Peyer's patch (tissue), 4 donors: ENCODE measurements around the gene EIF2B4. TPM values are rescaled to one million over a fixed set of nuclear protein-coding genes. Genes with fewer than 3 reads are reported as not detected.

Experiments
- total RNA-seq, 4 donors: library from RNA; depleted of rRNA; stranded (reverse); fragments of >200 nt; gene quantifications; one replicate each; pipeline ENCODE4 v1.1.0, GENCODE V29; 2016

EIF2B4 gene
- total RNA-seq, 4 donors from 2014 or later, result 19.8 to 47.0 (median 33.7) TPM

Other genes starting within 250 kb of the EIF2B4 start
- gene ABHD1, start 246.5 kb downstream of the EIF2B4 start, total RNA-seq, result 1 to 10 TPM in 1 of 4 donors, not detected in 3; 2.8 TPM
- 100 to 1,000 TPM in 1 of 4 donors, 10 to 100 TPM in 3; 66.5 to 106 (median 69.4) TPM for gene PREB, start 235.7 kb downstream of the EIF2B4 start, total RNA-seq
- not detected for gene PRR30, start 230.9 kb downstream of the EIF2B4 start, total RNA-seq
- gene TCF23, start 221.3 kb downstream of the EIF2B4 start, total RNA-seq, result not detected
- 100 to 1,000 TPM in 2 of 4 donors, 10 to 100 TPM in 2; 88.3 to 121 (median 101) TPM for gene ATRAID, start 158.3 kb downstream of the EIF2B4 start, total RNA-seq
- gene SLC5A6, start 158.1 kb downstream of the EIF2B4 start, total RNA-seq, result 10 to 100 TPM; 42.3 to 78.4 (median 65.8) TPM
- 10 to 100 TPM; 21.2 to 42.9 (median 36.7) TPM for gene CAD, start 153.0 kb downstream of the EIF2B4 start, total RNA-seq
- under 1 TPM in 1 of 4 donors, not detected in 3; 0.35 TPM for gene SLC30A3, start 107.3 kb downstream of the EIF2B4 start, total RNA-seq
- 1 to 10 TPM in 1 of 4 donors, not detected in 3; 4.3 TPM for gene DNAJC5G, start 94.9 kb downstream of the EIF2B4 start, total RNA-seq
- under 1 TPM in 1 of 4 donors, not detected in 3; 0.54 TPM for gene TRIM54, start 87.9 kb downstream of the EIF2B4 start, total RNA-seq
- 1 to 10 TPM in 2 of 4 donors, not detected in 2; 2.3 to 5.2 TPM for gene UCN, start 61.9 kb downstream of the EIF2B4 start, total RNA-seq
- gene MPV17, start 47.2 kb downstream of the EIF2B4 start, total RNA-seq, result 10 to 100 TPM; 41.5 to 62.3 (median 51.6) TPM
- gene GTF3C2, start 13.6 kb downstream of the EIF2B4 start, total RNA-seq, result 100 to 1,000 TPM in 1 of 4 donors, 10 to 100 TPM in 3; 59.0 to 111 (median 74.6) TPM
- 10 to 100 TPM; 75.1 to 88.2 (median 77.1) TPM for gene SNX17, start 278 bp upstream of the EIF2B4 start, total RNA-seq
- gene ZNF513, start 10.4 kb upstream of the EIF2B4 start, total RNA-seq, result 10 to 100 TPM; 15.7 to 31.1 (median 24.7) TPM
- 10 to 100 TPM; 36.1 to 77.6 (median 45.5) TPM for gene PPM1G, start 39.3 kb upstream of the EIF2B4 start, total RNA-seq
- gene NRBP1, start 58.3 kb upstream of the EIF2B4 start, total RNA-seq, result 10 to 100 TPM; 51.3 to 75.9 (median 63.6) TPM
- 100 to 1,000 TPM in 1 of 4 donors, 10 to 100 TPM in 2, 1 to 10 TPM in 1; 7.4 to 109 (median 73.9) TPM for gene KRTCAP3, start 72.0 kb upstream of the EIF2B4 start, total RNA-seq
- 10 to 100 TPM; 38.8 to 86.5 (median 65.3) TPM for gene IFT172, start 119.4 kb upstream of the EIF2B4 start, total RNA-seq
- gene FNDC4, start 124.9 kb upstream of the EIF2B4 start, total RNA-seq, result 1 to 10 TPM in 2 of 4 donors, not detected in 2; 2.0 to 3.2 TPM
- gene GCKR, start 126.5 kb upstream of the EIF2B4 start, total RNA-seq, result under 1 TPM in 2 of 4 donors, not detected in 2; 0.53 to 0.94 TPM
- 100 to 1,000 TPM in 1 of 4 donors, 10 to 100 TPM in 3; 29.1 to 115 (median 37.1) TPM for gene ZNF512, start 212.7 kb upstream of the EIF2B4 start, total RNA-seq